ENCODE results near the gene RAD51B. TPM values are rescaled to one million over a fixed set of nuclear protein-coding genes. Genes with fewer than 3 reads are reported as not detected.

Gene RAD51B
- total and polyA plus RNA-seq, 2 of the 13 experiments (the other 11 are each of a cell fraction or from before 2014, with no cell fraction given), result 7.0 to 9.5 TPM

DNA sequence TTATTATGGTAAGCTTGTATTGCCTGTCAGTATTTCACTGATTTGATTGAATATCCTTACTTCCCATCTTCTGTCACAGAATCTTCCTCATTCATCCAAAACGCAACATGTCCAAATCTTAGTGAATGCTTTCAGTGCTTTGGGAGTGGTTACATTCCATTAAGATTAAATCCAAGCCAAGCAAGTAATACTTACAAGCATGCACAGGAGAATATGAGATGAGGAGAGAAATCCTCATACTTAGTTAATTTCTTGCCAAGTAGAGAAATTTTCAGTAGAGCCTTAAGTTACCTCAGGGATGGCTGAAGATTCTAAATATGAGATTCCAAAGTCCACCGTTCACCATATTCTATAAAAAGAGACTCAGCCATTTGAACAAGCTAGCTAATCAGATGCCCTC is 316.0 kb downstream of the RAD51B start:
- no peaks in the 10 kb centered on the region for H3K79me2 ChIP-seq (ENCODE audit: insufficient read depth, low read length)
- H3K27ac ChIP-seq (ENCODE audit: extremely low read length, insufficient read depth, low read length), result no peak overlapping the region
- no peaks in the 10 kb centered on the region for H3K27me3 ChIP-seq (ENCODE audit: control insufficient read depth in 1 of 2, insufficient read depth in 2 of 2, low read length in 2 of 2)
- H3K4me1 ChIP-seq (ENCODE audit: insufficient read depth, low read length), result 0 out of 2 replicates have a peak, but pooled peaks cover 19% of the 10 kb centered on the region
- no peak overlapping the region for H3K4me3 ChIP-seq (replicated peaks in 1 of 3; ENCODE audit: insufficient read depth in 1 of 3, low read depth in 2 of 3, low read length in 3 of 3)
- ChIA-PET CTCF (ENCODE audit: low intra/inter-chr PET ratio, low total read pairs) (no interaction called here), POLR2A (no interaction called here)
- intact Hi-C loops (cut with micrococcal nuclease; ENCODE audit: unreplicated experiment), result no loop called here
- no peak overlapping the region for H2AFZ ChIP-seq (ENCODE audit: low read length)
- H3K9ac ChIP-seq (ENCODE audit: insufficient read depth, low read depth, low read length), result no peak overlapping the region
- in situ Hi-C loops (cut with HindIII; ENCODE audit: extremely low pct_ligation_motif_present, low pct_unique_long_range_greater_than_20kb), result no loop called here
- TF ChIP-seq, protein P1, sequence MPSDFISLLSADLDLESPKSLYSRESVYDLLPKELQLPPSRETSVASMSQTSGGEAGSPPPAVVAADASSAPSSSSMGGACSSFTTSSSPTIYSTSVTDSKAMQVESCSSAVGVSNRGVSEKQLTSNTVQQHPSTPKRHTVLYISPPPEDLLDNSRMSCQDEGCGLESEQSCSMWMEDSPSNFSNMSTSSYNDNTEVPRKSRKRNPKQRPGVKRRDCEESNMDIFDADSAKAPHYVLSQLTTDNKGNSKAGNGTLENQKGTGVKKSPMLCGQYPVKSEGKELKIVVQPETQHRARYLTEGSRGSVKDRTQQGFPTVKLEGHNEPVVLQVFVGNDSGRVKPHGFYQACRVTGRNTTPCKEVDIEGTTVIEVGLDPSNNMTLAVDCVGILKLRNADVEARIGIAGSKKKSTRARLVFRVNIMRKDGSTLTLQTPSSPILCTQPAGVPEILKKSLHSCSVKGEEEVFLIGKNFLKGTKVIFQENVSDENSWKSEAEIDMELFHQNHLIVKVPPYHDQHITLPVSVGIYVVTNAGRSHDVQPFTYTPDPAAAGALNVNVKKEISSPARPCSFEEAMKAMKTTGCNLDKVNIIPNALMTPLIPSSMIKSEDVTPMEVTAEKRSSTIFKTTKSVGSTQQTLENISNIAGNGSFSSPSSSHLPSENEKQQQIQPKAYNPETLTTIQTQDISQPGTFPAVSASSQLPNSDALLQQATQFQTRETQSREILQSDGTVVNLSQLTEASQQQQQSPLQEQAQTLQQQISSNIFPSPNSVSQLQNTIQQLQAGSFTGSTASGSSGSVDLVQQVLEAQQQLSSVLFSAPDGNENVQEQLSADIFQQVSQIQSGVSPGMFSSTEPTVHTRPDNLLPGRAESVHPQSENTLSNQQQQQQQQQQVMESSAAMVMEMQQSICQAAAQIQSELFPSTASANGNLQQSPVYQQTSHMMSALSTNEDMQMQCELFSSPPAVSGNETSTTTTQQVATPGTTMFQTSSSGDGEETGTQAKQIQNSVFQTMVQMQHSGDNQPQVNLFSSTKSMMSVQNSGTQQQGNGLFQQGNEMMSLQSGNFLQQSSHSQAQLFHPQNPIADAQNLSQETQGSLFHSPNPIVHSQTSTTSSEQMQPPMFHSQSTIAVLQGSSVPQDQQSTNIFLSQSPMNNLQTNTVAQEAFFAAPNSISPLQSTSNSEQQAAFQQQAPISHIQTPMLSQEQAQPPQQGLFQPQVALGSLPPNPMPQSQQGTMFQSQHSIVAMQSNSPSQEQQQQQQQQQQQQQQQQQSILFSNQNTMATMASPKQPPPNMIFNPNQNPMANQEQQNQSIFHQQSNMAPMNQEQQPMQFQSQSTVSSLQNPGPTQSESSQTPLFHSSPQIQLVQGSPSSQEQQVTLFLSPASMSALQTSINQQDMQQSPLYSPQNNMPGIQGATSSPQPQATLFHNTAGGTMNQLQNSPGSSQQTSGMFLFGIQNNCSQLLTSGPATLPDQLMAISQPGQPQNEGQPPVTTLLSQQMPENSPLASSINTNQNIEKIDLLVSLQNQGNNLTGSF (CRISPR knock-in tag; IDR thresholded peaks at IDR 0.05), result no peak
- TF ChIP-seq ZNF816 (CRISPR knock-in tag; IDR thresholded peaks at IDR 0.05; ENCODE audit: borderline replicate concordance) (no peak), FOSL2 (CRISPR knock-in tag; IDR thresholded peaks at IDR 0.05) (no peak), ZNF205 (CRISPR knock-in tag; IDR thresholded peaks at IDR 0.05) (no peak), ZC3H4 (CRISPR knock-in tag; IDR thresholded peaks at IDR 0.05; ENCODE audit: borderline replicate concordance) (no peak), KAT8 (CRISPR knock-in tag; IDR thresholded peaks at IDR 0.05) (no peak), ZNF34 (CRISPR knock-in tag; IDR thresholded peaks at IDR 0.05; ENCODE audit: borderline replicate concordance) (no peak), SNAPC2 (CRISPR knock-in tag; IDR thresholded peaks at IDR 0.05) (no peak), ZNF101 (CRISPR knock-in tag; IDR thresholded peaks at IDR 0.05; ENCODE audit: borderline replicate concordance, low read depth) (no peak), ZNF143 (CRISPR knock-in tag; IDR thresholded peaks at IDR 0.05) (no peak), SRSF1 (optimal IDR thresholded peaks at IDR 0.05; ENCODE audit: low read depth, low read length) (no peak), ZKSCAN5 (CRISPR knock-in tag; IDR thresholded peaks at IDR 0.05) (no peak), WIZ (CRISPR knock-in tag; IDR thresholded peaks at IDR 0.05) (no peak), FOXJ3 (CRISPR knock-in tag; IDR thresholded peaks at IDR 0.05; ENCODE audit: borderline replicate concordance) (no peak), ZSCAN25 (CRISPR knock-in tag; IDR thresholded peaks at IDR 0.05) (no peak), ZNF256 (CRISPR knock-in tag; conservative IDR thresholded peaks at IDR 0.05) (no peak), ZNF562 (CRISPR knock-in tag; IDR thresholded peaks at IDR 0.05; ENCODE audit: borderline replicate concordance) (no peak), ZNF20 (CRISPR knock-in tag; IDR thresholded peaks at IDR 0.05) (no peak), ZNF124 (CRISPR knock-in tag; IDR thresholded peaks at IDR 0.05) (no peak)
- TF ChIP-seq, protein P2, sequence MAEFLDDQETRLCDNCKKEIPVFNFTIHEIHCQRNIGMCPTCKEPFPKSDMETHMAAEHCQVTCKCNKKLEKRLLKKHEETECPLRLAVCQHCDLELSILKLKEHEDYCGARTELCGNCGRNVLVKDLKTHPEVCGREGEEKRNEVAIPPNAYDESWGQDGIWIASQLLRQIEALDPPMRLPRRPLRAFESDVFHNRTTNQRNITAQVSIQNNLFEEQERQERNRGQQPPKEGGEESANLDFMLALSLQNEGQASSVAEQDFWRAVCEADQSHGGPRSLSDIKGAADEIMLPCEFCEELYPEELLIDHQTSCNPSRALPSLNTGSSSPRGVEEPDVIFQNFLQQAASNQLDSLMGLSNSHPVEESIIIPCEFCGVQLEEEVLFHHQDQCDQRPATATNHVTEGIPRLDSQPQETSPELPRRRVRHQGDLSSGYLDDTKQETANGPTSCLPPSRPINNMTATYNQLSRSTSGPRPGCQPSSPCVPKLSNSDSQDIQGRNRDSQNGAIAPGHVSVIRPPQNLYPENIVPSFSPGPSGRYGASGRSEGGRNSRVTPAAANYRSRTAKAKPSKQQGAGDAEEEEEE (CRISPR knock-in tag; IDR thresholded peaks at IDR 0.05; ENCODE audit: borderline replicate concordance), result no peak
- WGBS (ENCODE audit: low lambda C conversion rate), result 97% methylated on average over 2 of the region's 2 CpGs
- H3K9me3 ChIP-seq (ENCODE audit: low read length), result no peaks in the 10 kb centered on the region
- H3K4me2 ChIP-seq (ENCODE audit: low read depth, low read length), result no peak overlapping the region
- no peaks in the 10 kb centered on the region for H3K36me3 ChIP-seq (replicated peaks in 1 of 2; ENCODE audit: control insufficient read depth in 1 of 2, insufficient read depth in 2 of 2, low read length in 2 of 2)
- H4K20me1 ChIP-seq (ENCODE audit: insufficient read depth, low read length), result no peaks in the 10 kb centered on the region
- ATAC-seq, result no peak
- BruUV-seq (replicated peaks), result no TSS peak
- FAIRE-seq, result no peak
- DNase-seq (ENCODE audit: low spot score), result no peak

Measured in HepG2 (cell line).